ENCODE results near the gene GGPS1. TPM values are rescaled to one million over a fixed set of nuclear protein-coding genes. Genes with fewer than 3 reads are reported as not detected.
"Not testable (repeated sequence)": the region's sequence is repeated elsewhere in the genome, so short reads cannot be mapped to it uniquely, and the experiment has no call there.

Gene GGPS1
- total and polyA plus RNA-seq, 4 donors: 18.9 to 29.0 (median 24.4) TPM

DNA sequence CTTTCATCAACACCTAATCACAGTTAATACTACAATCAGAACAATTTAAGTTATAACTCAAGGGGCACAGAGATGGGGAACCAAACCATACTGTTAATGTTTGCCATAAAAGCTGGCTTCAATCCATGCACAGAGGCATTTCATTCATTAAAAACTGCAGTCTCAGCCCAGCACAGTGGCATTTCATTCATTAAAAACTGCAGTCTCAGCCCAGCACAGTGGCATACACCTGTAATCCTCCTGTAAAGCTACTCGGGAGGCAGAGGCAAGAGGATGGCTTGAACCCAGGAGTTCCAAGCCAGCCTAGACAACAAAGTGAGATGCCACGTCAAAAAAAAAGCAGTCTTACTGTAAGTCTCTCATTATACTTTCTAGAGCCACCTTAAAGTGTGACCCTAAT lies 29.6 kb upstream of the GGPS1 start:
- WGBS, 2 donors: 57 to 58% methylated on average over 2 of the region's 2 CpGs
- intact Hi-C loops (cut with DNase I): no loop called here

DNA sequence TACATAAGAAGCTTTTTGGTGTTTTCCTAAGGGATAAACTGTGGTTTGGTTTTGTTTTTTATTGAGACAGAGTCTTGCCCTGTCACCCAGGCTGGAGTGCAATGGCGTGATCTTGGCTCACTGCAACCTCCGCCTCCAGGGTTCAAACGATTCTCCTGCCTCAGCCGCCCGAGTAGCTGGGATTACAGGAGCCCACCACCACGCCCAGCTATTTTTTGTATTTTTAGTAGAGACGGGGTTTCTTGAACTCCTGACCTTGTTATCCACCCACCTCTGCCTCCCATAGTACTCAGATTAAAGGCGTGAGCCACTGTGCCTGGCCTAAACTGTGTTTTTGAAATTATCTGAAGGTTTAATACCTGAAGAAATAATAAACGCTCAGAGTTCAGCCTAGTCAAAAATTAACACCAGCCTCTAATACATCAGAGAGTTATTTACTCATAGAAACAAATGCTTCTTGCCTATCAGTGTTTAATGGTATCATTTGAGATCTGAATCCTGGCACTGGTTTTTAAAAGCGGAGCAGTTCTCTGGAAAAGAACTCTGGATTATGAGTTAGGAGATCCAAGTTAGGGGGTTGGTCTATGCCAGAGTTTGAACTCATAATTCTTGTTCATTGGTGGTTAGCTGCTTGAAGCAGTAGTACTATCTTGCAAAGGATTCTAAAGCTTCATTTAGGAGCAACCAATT lies 29.1 kb upstream of the GGPS1 start:
- Histone ChIP-seq H3K27ac (ENCODE audit: low read depth in 1 of 2, low read length in 2 of 2) (no peak overlapping the region), H3K9me3 (ENCODE audit: control insufficient read depth, low read length) (no peaks in the 10 kb centered on the region), H3K4me3 (ENCODE audit: low read length in 2 of 2) (no peak overlapping the region), H3K27me3 (ENCODE audit: control insufficient read depth in 1 of 2, insufficient read depth in 2 of 2, low read length in 1 of 2) (no peaks in the 10 kb centered on the region), H3K36me3 (ENCODE audit: control insufficient read depth in 1 of 2, insufficient read depth in 2 of 2, low read length in 1 of 2) (no peaks in the 10 kb centered on the region), H3K4me1 (ENCODE audit: control insufficient read depth in 1 of 2, insufficient read depth in 2 of 2, low read length in 2 of 2) (no peaks in the 10 kb centered on the region)
- WGBS, 2 donors: 76% methylated on average over 10 of the region's 10 CpGs
- ATAC-seq (ENCODE audit: low FRiP score) (no peak), DNase-seq (no peak)
- intact Hi-C loops (cut with DNase I): no loop called here

More for the DNA sequence above, 29.6 kb upstream of the GGPS1 start:
- DNase-seq: no peak
- Histone ChIP-seq H3K36me3 (ENCODE audit: control insufficient read depth in 1 of 2, insufficient read depth in 2 of 2, low read length in 1 of 2) (no peaks in the 10 kb centered on the region), H3K9me3 (ENCODE audit: control insufficient read depth, low read length) (no peaks in the 10 kb centered on the region), H3K4me1 (ENCODE audit: control insufficient read depth in 1 of 2, insufficient read depth in 2 of 2, low read length in 2 of 2) (no peaks in the 10 kb centered on the region), H3K27me3 (ENCODE audit: control insufficient read depth in 1 of 2, insufficient read depth in 2 of 2, low read length in 1 of 2) (no peaks in the 10 kb centered on the region), H3K4me3 (ENCODE audit: low read length in 2 of 2) (no peak overlapping the region), H3K27ac (ENCODE audit: low read depth in 1 of 2, low read length in 2 of 2) (no peak overlapping the region)
- no peak for ATAC-seq (ENCODE audit: low FRiP score)

DNA sequence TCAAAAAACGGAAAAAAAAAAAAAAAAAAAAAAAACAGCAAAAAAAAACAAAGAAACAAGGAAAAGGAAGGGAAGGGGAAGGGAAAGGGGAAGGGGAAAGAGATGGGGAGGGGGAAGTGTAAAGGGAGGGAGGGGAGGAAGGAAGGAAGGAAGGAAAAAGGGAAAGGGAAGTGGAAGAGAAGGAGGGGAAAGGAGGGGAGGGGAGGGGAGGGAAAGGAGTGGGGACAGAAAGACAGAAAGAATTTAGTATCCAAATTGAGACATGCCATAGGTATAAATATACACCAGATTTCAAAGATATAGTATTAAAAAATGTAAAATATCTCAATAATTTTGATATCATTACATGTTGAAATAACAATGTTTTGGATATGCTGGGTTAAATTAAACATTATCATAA lies 26.2 kb upstream of the GGPS1 start:
- Histone ChIP-seq H3K27ac (ENCODE audit: low read depth in 1 of 2, low read length in 2 of 2) (no peak overlapping the region), H3K4me1 (ENCODE audit: control insufficient read depth in 1 of 2, insufficient read depth in 2 of 2, low read length in 2 of 2) (peaks cover 0 to 5% of the 10 kb centered on the region in 2 donors), H3K36me3 (ENCODE audit: control insufficient read depth in 1 of 2, insufficient read depth in 2 of 2, low read length in 1 of 2) (no peaks in the 10 kb centered on the region), H3K27me3 (ENCODE audit: control insufficient read depth in 1 of 2, insufficient read depth in 2 of 2, low read length in 1 of 2) (no peaks in the 10 kb centered on the region), H3K4me3 (ENCODE audit: low read length in 2 of 2) (no peak overlapping the region), H3K9me3 (ENCODE audit: control insufficient read depth, low read length) (no peaks in the 10 kb centered on the region)
- DNase-seq (no peak), ATAC-seq (ENCODE audit: low FRiP score) (no peak)
- 50 to 55% methylated on average over 1 of the region's 1 CpG for WGBS, 2 donors
- intact Hi-C loops (cut with DNase I): no loop called here

DNA sequence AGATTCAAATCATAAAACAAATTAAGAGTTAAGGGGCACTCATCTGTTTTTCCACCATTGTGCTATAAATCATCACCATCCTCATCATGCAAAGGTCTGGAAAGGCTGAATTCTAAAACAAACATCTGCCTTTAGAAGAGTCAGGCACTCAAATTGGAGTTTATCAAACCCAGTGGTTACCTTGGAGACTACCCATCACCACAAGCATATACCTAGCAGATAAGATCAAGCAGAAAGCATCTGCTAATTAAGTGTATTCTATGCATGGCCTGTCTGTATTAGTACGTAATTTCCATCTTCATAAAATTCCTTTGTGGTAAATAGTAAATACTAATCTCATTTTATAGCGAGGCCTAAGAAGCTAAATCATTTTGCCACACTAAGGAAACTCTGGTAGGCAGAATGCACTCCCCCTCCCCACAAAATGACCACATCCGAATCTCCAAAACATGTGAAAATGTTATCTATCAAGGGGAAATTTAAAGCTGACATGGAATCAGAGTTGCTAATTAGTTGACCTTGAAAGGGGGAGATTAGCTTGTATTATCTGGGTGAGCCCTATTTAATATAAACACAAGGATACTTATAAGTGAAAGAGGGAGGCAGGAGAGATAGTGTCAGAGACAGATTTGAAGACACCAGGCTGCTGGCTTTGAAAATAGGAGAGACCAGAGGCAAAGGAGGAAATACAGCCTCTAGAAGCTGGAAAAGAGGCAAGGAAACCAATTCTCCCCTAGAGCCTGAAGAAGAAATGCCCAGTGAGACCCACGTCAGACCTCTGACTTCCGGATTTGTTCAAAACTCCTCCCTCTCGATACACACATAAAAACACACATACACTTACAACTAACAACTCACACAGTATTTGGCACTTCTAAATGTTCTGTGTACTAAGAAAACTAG lies 23.6 kb upstream of the GGPS1 start:
- Histone ChIP-seq H3K36me3 (ENCODE audit: control insufficient read depth in 1 of 2, insufficient read depth in 2 of 2, low read length in 1 of 2) (no peaks in the 10 kb centered on the region), H3K9me3 (ENCODE audit: control insufficient read depth, low read length) (no peaks in the 10 kb centered on the region), H3K4me1 (ENCODE audit: control insufficient read depth in 1 of 2, insufficient read depth in 2 of 2, low read length in 2 of 2) (peaks cover 0 to 7% of the 10 kb centered on the region in 2 donors), H3K27ac (ENCODE audit: low read depth in 1 of 2, low read length in 2 of 2) (no peak overlapping the region), H3K4me3 (ENCODE audit: low read length in 2 of 2) (no peak overlapping the region), H3K27me3 (ENCODE audit: control insufficient read depth in 1 of 2, insufficient read depth in 2 of 2, low read length in 1 of 2) (no peaks in the 10 kb centered on the region)
- intact Hi-C loops (cut with DNase I): no loop called here
- ATAC-seq (ENCODE audit: low FRiP score): no peak
- no peak for DNase-seq
- WGBS, 2 donors: 43 to 46% methylated on average over 6 of the region's 6 CpGs

DNA sequence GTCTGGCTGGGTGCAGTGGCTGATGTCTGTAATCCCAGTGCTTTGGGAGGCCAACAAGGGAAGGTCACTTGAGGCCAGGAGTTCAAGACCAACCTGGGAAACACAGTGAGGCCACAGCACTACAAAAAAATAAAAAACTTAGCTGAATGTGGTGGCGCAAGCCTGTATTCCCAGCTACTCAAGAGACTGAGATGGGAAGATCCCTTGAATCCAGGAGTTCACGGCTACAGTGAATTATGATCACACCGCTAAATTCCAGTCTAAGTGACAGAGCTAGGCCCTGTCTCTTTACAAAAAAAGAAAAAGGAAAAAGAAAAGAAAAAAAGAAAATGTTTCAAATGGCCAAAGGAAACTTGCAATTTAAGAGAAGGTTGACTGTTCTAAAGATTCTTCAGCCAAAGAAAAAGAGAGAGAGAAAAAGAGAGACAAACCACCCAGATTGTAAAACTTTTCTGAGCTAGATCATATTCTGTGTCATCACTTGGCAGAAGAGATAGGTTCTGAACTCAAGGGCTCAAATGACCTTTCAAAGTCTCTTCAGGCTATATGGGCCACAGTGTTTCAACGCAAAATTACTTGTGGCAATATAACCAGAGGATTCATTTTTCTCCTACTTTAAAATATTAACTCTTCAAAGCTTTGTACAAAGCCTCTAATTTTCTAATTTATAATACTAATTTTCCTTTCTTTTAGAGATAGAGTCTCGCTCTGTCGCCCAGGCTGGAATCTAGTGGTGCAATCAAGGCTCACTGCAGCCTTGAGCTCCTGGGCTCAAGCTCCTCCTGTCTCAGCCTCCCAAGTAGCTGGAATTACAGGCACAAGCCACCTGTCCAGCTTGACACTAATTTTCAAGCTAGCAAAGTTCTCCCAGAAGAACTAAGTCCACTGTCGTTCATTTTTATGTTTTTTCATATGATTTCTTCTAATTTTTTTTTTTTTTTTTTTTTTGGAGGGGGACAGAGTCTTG lies 20.9 kb upstream of the GGPS1 start:
- ATAC-seq (ENCODE audit: low FRiP score) (no peak), DNase-seq (no peak)
- H3K27ac ChIP-seq (ENCODE audit: low read depth in 1 of 2, low read length in 2 of 2): no peak overlapping the region
- H3K36me3 ChIP-seq (ENCODE audit: control insufficient read depth in 1 of 2, insufficient read depth in 2 of 2, low read length in 1 of 2): no peaks in the 10 kb centered on the region
- H3K4me1 ChIP-seq (ENCODE audit: control insufficient read depth in 1 of 2, insufficient read depth in 2 of 2, low read length in 2 of 2): peaks cover 0 to 7% of the 10 kb centered on the region in 2 donors
- WGBS, 2 donors: 85 to 86% methylated on average over 7 of the region's 7 CpGs
- H3K4me3 ChIP-seq (ENCODE audit: low read length in 2 of 2): no peak overlapping the region
- no peaks in the 10 kb centered on the region for H3K9me3 ChIP-seq (ENCODE audit: control insufficient read depth, low read length)
- intact Hi-C loops (cut with DNase I): no loop called here
- no peaks in the 10 kb centered on the region for H3K27me3 ChIP-seq (ENCODE audit: control insufficient read depth in 1 of 2, insufficient read depth in 2 of 2, low read length in 1 of 2)

DNA sequence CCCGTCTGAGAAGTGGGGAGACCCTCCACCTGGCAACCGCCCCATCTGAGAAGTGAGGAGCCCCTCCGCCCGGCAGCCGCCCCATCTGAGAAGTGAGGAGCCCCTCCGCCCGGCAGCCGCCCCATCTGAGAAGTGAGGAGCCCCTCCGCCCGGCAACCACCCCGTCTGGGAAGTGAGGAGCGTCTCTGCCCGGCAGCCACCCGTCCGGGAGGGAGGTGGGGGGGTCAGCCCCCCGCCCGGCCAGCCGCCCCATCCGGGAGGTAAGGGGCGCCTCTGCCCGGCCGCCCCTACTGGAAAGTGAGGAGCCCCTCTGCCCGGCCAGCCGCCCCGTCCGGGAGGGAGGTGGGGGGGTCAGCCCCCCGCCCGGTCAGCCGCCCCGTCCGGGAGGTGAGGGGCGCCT lies 19.2 kb upstream of the GGPS1 start:
- WGBS, 2 donors: 94% methylated on average over 32 of the region's 32 CpGs; no CpG with 5 or more reads in 1 of the 2 donors
- H3K36me3 ChIP-seq (ENCODE audit: control insufficient read depth in 1 of 2, insufficient read depth in 2 of 2, low read length in 1 of 2); H3K9me3 ChIP-seq (ENCODE audit: control insufficient read depth, low read length); ATAC-seq (ENCODE audit: low FRiP score); H3K27me3 ChIP-seq (ENCODE audit: control insufficient read depth in 1 of 2, insufficient read depth in 2 of 2, low read length in 1 of 2); DNase-seq; H3K4me1 ChIP-seq (ENCODE audit: control insufficient read depth in 1 of 2, insufficient read depth in 2 of 2, low read length in 2 of 2); H3K27ac ChIP-seq (ENCODE audit: low read depth in 1 of 2, low read length in 2 of 2); H3K4me3 ChIP-seq (ENCODE audit: low read length in 2 of 2); intact Hi-C loops (cut with DNase I): not testable (repeated sequence)

DNA sequence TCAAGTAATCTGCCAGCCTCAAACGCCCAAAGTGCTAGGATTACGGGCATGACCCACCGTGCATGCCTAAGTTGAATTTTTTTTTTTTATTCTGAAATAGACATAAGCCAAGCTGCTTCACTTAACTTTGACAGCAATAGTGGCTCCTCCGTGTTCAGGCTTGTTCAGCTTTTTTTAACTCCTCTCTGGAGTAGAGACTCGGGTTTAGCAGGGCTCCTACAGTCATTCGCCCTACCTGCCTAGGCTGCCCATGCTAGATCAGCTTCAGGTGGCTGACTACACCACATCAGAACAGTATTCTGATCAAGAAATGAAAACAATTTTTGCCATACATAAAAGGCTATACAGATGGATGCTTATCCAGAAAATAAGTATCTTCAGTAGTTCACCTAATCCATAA lies 15.1 kb upstream of the GGPS1 start:
- H3K4me1 ChIP-seq (ENCODE audit: control insufficient read depth in 1 of 2, insufficient read depth in 2 of 2, low read length in 2 of 2): peaks cover 0 to 3% of the 10 kb centered on the region in 2 donors
- no peak overlapping the region for H3K4me3 ChIP-seq (ENCODE audit: low read length in 2 of 2)
- no peaks in the 10 kb centered on the region for H3K9me3 ChIP-seq (ENCODE audit: control insufficient read depth, low read length)
- intact Hi-C loops (cut with DNase I): no loop called here
- no peak overlapping the region for H3K27ac ChIP-seq (ENCODE audit: low read depth in 1 of 2, low read length in 2 of 2)
- DNase-seq: no peak
- WGBS, 2 donors: 47 to 52% methylated on average over 6 of the region's 6 CpGs
- H3K27me3 ChIP-seq (ENCODE audit: control insufficient read depth in 1 of 2, insufficient read depth in 2 of 2, low read length in 1 of 2): no peaks in the 10 kb centered on the region
- no peak for ATAC-seq (ENCODE audit: low FRiP score)
- no peaks in the 10 kb centered on the region for H3K36me3 ChIP-seq (ENCODE audit: control insufficient read depth in 1 of 2, insufficient read depth in 2 of 2, low read length in 1 of 2)

DNA sequence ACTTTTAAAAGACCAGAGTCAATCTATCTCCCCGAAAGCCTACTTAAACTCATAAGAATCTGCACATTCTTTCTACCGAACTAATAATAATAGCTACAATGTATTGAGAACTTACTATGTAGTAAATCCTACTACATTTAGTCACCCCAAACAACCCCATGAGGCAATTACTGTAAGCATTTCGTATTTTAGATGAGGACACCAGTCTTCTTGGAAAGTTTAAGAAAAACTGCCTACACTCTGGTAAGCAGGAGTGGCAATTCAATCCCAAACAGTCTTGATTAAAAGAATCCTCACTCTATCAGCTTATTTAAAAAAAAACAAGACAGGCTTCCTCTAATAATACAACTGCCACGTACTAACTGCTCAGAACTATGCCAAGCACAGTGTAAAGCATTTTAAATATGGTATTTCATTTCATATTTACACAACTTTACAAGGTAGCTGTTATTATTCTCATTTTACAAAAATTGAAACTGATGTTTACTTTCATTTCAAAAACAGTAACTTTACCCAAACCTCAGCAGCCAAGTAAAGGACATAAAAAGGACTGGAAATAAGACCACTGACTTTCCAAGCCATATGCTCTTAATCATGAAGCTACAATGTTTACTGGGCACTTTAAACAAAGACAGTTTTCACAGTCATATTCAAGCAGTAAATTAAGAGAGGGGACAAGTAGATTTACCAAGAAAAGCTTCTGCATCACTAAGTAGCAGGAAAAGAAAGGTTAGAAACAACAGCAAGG lies 14.3 kb upstream of the GGPS1 start:
- ATAC-seq (ENCODE audit: low FRiP score): no peak
- H3K9me3 ChIP-seq (ENCODE audit: control insufficient read depth, low read length): no peaks in the 10 kb centered on the region
- peaks cover 0 to 3% of the 10 kb centered on the region in 2 donors for H3K4me1 ChIP-seq (ENCODE audit: control insufficient read depth in 1 of 2, insufficient read depth in 2 of 2, low read length in 2 of 2)
- no peaks in the 10 kb centered on the region for H3K27me3 ChIP-seq (ENCODE audit: control insufficient read depth in 1 of 2, insufficient read depth in 2 of 2, low read length in 1 of 2)
- no peak overlapping the region for H3K27ac ChIP-seq (ENCODE audit: low read depth in 1 of 2, low read length in 2 of 2)
- intact Hi-C loops (cut with DNase I): no loop called here
- H3K4me3 ChIP-seq (ENCODE audit: low read length in 2 of 2): no peak overlapping the region
- WGBS, 2 donors: 30 to 32% methylated on average over 4 of the region's 4 CpGs
- no peaks in the 10 kb centered on the region for H3K36me3 ChIP-seq (ENCODE audit: control insufficient read depth in 1 of 2, insufficient read depth in 2 of 2, low read length in 1 of 2)
- no peak for DNase-seq

Data from aorta (tissue), 5 donors.